Astrocyte (in vitro differentiated cells and primary cell): Measurements from ENCODE around the gene EXOC3L2.

Source experiments
- EZH2 ChIP-seq: IDR thresholded peaks from 2 replicates; pipeline ENCODE4 v1.6.1; 2012; ENCODE audit warnings: mild to moderate bottlenecking, low read length, inconsistent platforms; ENCODE audit not compliant: insufficient read depth
- TF ChIP-seq, protein P1 (sequence below): IDR thresholded peaks from 2 replicates; pipeline ENCODE4 v1.5.1; 2011; ENCODE audit warnings: low read depth, mild to moderate bottlenecking, inconsistent platforms, low read length, moderate library complexity; ENCODE audit not compliant: insufficient read depth

DNA sequence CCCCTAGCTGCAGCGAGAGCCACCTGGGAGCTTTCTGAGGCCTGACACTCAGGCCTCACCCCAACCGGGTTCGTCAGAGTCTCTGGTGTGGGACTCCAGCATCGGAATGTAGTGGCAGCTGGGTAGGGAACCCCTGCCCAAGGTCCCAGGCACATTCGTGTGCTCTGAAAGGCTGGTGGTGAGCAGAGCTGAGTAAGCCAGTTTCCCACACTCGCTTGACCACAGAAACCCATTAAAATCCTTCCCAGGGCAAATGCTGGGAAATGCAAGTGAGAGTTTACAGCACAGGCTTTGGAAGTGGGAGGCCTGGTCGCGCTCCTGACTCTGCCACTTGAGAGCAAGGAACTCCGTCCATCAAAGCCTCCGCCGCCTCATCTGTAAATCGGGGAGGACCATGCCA, 71.4 kb downstream of the EXOC3L2 start:
- TF ChIP-seq, protein P1, sequence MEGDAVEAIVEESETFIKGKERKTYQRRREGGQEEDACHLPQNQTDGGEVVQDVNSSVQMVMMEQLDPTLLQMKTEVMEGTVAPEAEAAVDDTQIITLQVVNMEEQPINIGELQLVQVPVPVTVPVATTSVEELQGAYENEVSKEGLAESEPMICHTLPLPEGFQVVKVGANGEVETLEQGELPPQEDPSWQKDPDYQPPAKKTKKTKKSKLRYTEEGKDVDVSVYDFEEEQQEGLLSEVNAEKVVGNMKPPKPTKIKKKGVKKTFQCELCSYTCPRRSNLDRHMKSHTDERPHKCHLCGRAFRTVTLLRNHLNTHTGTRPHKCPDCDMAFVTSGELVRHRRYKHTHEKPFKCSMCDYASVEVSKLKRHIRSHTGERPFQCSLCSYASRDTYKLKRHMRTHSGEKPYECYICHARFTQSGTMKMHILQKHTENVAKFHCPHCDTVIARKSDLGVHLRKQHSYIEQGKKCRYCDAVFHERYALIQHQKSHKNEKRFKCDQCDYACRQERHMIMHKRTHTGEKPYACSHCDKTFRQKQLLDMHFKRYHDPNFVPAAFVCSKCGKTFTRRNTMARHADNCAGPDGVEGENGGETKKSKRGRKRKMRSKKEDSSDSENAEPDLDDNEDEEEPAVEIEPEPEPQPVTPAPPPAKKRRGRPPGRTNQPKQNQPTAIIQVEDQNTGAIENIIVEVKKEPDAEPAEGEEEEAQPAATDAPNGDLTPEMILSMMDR = no peak
- TF ChIP-seq EZH2 = no peak
